Hematopoietic multipotent progenitor cell treated with erythropoietin and hydrocortisone succinate and interleukin-3 and kit ligand, for 6 days (in vitro differentiated cells): ENCODE measurements around the gene GINS2.
A peak's percentile ranks its signal among the peaks of the same experiment; 100 is the strongest.

Experiments used
- DNase-seq: peaks from one replicate; pipeline ENCODE4 v3.0.0-alpha.2; 2015

Gene GINS2

DNA sequence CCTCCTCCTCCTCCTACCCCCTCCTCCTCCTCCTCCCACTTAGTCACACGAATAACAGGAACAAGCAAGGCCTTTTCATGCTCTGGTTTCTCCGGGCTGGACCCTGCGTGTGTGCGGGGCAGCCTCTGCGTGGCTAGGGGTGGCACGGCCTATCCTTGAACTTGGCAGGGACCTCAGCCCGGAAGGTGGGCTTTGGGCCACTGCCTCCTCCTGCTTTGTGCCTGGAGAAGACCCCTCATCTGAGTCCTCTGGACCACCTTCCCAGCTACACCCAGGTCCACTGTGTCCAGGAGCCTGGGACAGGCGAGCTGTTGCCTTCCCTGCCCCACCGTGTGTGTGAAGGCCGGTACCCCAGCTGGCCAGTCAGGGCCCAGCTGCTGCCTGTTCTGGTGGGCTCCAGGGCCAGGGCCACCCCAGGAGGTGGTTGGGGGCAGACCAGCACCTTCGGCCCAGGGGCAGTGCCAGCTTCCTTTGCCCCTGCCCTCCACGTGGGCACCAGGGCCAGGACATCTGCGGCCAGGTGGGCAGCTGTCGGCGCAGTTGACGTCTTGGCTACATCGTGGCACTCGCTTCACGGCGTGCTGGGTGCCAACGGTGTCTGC lies 35.4 kb downstream of the GINS2 start:
- no peak for DNase-seq

DNA sequence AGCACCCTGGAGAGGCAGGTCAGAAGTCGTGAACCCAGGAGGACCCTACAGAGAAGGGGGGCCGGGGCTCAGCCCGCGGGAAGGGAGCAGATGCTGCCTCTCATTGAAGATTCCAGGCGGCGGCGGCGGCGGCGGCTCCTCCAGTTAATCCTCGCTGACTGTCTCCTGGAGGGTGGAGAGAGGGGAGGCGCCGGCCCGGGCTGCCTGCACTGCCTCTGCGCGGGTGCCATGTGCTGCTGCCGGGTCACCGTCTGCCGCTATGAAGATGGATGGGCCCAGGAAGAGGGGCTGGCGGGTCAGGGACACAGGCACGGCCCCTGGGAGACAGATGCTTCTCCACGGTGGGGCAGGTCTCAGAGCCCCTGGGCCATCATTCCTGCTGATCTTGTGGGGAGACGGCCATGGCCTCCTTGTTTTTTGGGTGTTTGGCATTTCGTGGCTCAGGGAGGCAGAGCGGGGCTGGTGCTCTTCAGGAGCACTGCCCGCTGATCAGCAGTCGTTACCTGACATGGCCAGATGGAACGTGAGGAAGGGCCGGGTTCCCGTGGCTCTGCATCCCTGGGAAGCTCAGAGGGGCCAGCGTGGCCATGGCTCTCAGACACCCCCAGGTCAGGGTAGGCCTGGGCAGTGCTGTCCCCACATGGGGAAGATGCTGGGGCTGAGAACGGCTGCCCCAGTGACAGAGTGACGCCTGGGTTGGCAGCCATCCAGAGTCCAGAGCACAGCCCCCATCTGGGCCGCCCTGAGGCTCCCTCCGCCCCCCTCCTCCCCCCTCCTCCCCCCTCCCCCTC lies 36.1 kb downstream of the GINS2 start:
- peak; percentile 85 for DNase-seq

DNA sequence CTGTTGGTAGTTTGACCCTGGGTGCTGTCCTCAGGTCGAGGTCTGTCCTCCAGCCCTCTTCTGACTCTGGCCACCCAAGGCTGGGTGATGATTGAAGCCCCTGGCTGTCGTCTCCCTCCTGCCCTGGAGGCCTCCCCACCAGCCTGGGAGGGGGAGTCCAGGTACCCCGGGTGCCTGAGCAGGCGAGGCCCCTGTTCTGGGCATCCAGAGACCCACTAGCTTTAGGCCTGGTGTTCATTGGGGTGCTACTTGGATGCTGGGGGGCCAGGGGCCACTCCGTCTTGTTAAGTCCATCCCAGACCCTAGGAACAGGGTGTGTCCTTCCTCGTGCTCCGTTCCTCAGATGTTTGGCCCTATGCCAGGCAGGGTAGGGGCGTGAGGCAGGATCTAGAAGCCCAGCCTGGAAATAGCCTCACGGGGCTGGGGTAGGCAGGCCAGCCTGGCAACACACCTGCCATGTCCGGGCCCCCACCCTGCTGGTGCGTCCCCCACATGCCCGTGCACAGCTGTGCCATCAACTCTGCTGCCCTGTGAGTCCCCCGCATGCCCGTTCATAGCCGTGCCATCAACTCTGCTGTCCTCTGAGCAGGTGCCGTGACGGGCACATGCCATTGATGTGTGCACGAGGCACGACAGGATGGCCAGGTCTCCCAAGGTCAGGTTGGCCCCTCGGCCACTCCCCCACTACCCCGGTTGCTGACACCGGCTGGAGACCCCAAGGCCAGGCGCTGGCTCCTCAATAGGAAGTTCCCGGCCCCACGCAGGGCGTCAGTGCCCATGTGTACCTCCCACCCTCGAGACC lies 36.9 kb downstream of the GINS2 start:
- peak; percentile 65 for DNase-seq

GRCh38 chr16:85650844-85651628 lies 37.7 kb downstream of the GINS2 start:
- DNase-seq, result no peak

DNA sequence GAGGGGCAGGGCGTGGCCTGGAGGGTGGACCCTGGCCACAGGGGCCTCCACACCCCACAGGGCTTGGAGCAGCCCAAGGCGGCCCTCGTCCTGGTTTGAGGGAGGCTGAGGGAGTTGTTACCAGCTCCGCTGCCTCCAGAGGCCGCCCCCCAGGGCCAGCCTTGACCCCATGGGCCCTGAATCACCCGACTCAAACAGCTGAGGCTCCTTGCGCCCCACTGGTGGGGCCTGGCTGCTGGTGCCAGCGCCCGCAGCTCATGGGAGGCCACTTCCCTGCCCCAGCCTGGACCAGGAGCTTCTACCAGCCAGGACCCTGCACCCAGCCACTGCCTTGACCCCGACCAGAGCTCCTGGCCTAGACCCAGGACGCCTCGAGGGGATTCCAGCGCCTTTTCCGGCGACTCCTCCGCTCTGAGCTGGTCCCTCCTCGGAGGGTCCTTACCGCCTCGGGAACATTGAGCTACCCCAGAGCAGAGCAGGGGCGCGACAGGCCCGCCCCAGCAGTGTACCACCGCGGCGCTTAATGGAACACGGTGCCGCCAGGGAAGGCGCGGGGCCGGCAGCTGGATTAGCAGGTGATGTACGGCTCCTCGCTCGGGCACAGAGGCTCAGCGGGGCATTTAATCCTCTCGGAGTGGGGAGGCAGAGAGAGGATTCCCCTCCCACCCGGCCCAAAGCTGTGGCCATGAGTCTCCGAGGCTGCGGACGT lies 38.5 kb downstream of the GINS2 start:
- no peak for DNase-seq

DNA sequence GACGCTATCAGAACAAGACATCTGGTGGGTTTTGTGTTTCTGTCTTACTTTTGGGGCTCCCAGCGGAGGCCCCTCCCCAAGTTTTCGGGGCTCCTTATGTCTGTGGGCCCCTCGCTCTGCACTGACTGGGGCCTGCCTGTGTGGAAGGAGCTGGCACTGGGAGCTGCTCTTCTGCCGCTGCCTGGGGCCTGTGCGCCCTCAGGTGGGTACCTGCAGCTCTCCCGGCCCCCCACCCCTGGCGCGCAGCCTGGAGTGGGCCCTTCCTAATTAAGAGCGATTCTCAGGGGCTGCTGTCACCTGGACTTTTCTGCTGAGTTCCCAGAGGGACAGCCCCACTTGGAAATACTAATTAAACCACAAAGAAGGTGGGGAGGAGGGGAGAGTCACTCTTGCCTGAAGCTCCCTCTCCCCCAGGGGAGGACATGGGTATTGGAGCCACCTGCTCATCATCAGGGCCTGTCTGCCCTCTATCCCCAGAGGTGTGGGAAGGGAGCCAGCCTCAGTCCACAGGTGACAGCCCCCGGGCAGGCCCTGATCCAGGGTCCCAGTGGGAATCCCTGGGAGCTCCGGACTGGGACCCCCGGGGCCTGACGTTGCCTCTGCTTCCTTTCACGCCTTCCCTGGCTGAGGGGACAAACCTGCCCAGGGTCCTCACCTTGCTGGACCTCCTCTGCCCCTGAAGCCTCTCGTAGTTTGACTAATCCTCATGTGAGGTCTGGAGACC lies 39.2 kb downstream of the GINS2 start:
- DNase-seq, result no peak

DNA sequence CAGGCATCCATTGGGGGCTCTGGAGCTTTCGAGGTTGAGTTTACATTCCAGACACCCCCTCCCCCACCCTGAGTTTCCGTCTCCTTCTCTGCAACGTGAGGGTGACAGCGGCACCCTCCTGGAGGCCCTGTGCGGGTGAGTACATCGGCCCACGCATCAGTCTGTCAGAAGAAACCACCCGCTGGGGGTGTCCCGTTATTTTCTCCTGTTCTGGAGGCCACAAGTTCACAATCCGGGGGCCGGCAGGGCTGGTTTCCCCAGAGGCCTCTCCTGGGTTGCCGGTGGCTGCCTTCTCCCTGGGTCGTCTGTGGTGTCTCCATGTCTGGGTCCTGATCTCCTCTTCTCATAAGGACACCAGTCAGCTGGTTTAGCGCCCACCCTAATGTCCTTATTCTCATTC lies 39.9 kb downstream of the GINS2 start:
- DNase-seq, result no peak

DNA sequence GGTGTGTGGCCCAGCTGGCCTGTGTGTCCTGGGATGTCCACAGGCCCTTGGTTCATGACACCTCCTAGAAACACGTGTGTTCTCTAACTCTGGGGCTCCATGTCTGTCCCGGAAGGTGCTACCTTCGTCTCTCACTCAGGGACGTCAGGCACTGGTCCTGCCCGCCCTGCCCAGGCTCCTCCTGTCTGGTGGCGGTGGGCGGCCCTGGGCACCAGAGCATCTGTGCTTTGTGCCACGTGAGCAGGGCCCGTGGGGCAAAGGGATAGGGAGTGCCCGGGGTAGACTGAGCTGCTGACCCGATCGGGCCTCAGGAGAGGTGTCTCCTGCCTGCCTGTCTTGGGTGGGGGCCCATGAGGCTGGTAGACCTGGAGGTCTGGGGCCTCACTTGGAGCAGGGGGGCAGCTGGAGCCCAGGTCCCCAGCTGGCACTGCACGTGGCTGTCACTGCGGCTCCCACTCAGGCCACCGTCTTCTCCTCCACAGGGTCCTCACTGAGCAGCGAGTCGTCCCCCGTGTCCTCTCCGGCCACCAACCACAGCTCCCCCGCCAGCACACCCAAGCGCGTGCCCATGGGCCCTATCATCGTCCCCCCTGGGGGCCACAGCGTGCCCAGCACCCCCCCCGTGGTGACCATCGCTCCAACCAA lies 40.6 kb downstream of the GINS2 start:
- no peak for DNase-seq

DNA sequence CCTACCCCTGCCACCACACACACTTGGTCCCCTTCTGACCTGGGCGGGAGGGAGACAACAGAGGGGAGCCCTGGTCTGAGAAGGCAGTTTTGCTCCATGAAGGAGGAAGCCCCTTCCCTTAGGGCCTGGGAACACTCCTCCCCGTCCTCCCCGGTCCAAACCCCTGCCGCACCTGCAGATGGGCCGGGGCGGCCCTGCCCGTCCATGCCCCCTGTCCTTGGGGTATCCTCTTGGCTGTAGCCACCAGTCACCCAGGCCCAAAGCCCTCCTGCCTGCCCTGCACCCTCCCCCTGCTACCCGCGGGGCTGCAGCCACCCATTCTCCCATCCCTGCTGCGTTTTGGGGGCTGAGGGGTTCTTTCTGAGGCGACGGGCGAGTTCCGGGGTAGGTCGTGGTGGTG lies 41.8 kb downstream of the GINS2 start:
- no peak for DNase-seq

DNA sequence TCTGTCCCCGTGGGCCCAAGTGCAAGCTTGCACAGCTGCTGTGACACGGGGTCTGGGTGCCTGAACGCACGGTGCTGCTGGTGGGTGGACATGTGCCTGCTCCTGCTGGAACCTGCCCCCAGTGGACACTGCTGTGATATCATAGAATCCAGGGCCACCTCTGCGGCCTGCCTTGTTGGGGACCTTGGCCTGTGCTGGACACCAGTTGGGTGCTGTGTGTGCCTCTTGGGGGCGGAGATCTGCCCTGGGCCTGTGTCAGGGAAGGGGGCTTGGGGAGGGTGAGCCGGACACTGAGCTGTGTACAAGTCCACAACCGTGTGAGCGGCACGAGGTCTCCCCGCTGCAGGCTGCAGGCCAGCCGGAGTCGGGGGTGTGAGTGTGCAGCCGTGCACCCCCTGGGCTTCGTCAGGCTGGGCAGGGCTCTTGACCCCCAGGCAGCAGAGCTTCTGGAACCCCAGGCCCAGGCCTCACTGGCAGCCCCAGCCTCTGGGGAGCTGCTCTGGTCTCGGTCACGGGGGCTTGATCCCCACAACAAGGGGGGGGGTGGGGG lies 42.3 kb downstream of the GINS2 start:
- no peak for DNase-seq

- peak; percentile 72 for DNase-seq
Measured at GRCh38 chr16:85645021-85645589, 43.6 kb downstream of the GINS2 start.

DNA sequence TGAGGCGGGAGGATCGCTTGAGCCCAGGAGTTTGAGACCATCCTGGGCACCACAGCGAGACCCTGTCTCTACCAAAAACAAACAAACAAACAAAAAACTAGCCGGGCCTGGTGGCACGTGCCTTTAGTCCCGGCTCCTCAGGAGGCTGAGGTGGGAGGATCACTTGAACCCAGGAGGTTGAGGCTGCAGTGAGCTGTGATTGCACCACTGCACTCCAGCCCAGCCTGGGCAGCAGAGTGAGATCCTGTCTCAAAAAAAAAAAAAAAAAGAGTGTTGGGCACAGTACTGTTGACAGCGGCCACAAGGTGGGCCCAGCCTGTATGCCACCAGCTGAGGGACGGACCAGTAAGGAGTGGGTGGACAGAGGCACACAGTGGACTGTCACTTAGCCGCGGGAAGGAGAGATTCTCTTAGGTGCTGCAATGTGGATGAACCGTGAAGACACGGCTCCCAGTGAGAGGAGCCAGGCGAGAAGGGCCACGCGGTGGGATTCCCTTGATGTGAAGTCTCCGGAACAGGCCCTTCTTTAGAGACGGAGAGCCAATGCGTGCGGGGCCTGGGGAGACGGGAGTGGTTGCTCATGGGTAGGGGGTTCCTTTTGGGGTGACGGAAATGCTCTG lies 44.6 kb downstream of the GINS2 start:
- DNase-seq, result no peak

- no peak for DNase-seq
Measured at GRCh38 chr16:85643631-85644030, 45.1 kb downstream of the GINS2 start.

DNA sequence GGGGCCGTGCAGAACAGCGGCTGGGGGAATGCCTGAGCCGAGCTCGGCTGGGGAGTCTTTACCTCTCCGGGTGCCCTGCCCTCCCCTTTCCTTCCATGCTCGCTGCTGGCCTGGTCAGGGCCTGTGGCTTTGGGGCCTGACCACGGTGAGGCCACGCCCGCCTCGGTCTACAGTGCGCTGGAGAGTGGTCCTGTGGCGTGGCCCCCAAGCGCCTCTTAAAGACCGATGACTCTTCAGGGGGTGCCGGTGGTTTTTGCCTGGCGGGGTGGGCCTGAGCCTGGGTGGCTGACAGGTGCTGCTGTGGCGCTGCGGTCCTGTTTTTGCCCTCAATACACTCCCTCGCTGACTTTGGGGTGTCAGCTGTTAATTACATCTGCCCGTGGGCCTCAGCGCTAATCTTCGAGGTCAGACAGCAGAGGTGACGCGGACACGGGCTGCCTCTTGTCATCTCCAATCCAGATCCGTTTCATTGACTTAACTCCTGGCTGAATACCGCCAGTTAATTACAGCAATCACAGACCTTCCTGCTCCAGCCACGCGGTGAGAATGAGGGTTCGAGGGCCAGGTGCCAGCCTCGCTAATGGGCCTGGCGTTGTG lies 45.9 kb downstream of the GINS2 start:
- DNase-seq, result peak; percentile 44

DNA sequence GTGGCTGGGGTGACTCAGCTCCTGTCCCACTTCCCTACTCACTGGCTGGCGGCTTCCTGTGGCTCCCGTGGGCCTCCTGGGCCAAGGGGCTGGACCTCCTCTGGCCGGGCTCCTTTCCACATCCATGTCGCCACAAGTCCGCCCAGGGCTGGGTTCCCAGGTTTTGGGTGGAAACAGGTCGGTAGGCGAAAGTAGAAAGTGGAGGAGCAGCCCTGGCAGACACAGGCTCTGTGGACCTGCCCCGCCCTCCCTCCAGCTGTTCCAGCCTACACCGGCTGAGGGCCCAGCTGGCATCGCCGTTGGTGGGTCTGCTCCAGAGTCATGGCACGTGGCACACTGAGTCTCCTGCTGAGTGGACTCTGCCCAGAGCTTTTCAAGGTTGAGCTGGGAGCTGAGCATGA lies 47.0 kb downstream of the GINS2 start:
- no peak for DNase-seq

DNA sequence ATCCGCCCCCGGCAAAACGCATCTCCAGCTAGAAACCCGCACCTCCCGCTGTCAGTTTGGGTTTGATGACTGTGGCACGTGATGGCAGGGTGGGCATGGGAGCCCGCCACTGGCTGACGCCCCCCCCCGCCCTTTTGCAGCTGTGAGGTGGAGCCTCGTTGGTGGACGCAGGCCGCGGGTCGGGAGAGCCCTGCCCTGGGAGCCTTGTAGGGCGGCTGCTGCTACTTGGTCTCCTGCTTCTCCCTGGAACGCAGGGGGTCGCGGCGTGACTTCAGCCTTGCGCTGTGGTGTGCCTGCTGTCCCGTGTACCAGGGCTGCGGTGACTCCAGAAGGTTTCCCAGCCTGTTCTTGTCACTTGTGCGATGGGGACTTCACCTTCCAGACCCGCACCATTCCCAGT lies 47.4 kb downstream of the GINS2 start:
- no peak for DNase-seq

- DNase-seq, result no peak
Measured at GRCh38 chr16:85640585-85640984, 48.2 kb downstream of the GINS2 start.

GRCh38 chr16:85640254-85640558 lies 48.5 kb downstream of the GINS2 start:
- no peak for DNase-seq

- DNase-seq, result no peak
Measured at GRCh38 chr16:85639529-85640253, 49.1 kb downstream of the GINS2 start.
